KMS-11 (cell line): ENCODE data around the gene RELN.
"Not testable (repeated sequence)": the region's sequence is repeated elsewhere in the genome, so short reads cannot be mapped to it uniquely, and the experiment has no call there.

Experiments
- H2AFZ ChIP-seq: fragments of 200-600 bp; sonication (generic); 2 replicates; pipeline ENCODE4 v1.6.1; 2016; ENCODE audit warnings: antibody characterized with exemption, mixed run types, low read depth
- H3K27ac ChIP-seq: fragments of 200-600 bp; sonication (generic); 2 replicates; pipeline ENCODE4 v1.6.1; 2016; ENCODE audit warnings: mild to moderate bottlenecking, mixed run types
- H3K27me3 ChIP-seq: fragments of 200-600 bp; sonication (generic); 2 replicates; pipeline ENCODE4 v1.6.1; 2017; ENCODE audit warnings: mild to moderate bottlenecking, low read depth, mixed run types, moderate library complexity; ENCODE audit not compliant: insufficient read depth
- H3K36me3 ChIP-seq: fragments of 200-600 bp; sonication (generic); 2 replicates; pipeline ENCODE4 v1.6.1; 2017; ENCODE audit warnings: mild to moderate bottlenecking, mixed run types; ENCODE audit not compliant: insufficient read depth
- H3K4me1 ChIP-seq: fragments of 200-600 bp; sonication (generic); 2 replicates; pipeline ENCODE4 v1.6.1; 2016; ENCODE audit warnings: mild to moderate bottlenecking, low read depth, mixed run types; ENCODE audit not compliant: poor library complexity, severe bottlenecking
- H3K4me2 ChIP-seq: fragments of 200-600 bp; sonication (generic); 2 replicates; pipeline ENCODE4 v1.7.0; 2016; ENCODE audit warnings: mild to moderate bottlenecking, mixed run types
- H3K4me3 ChIP-seq: fragments of 200-600 bp; sonication (generic); IDR thresholded peaks from 2 replicates; pipeline ENCODE4 v1.6.1; 2017; ENCODE audit warnings: low read depth, low read length, mixed read lengths; ENCODE audit not compliant: insufficient read depth
- H3K79me2 ChIP-seq: fragments of 200-600 bp; sonication (generic); 2 replicates; pipeline ENCODE4 v1.6.1; 2016; ENCODE audit warnings: low read depth, mixed run types; ENCODE audit not compliant: insufficient read depth
- H3K9ac ChIP-seq: fragments of 200-600 bp; sonication (generic); 2 replicates; pipeline ENCODE4 v1.6.1; 2016; ENCODE audit warnings: mild to moderate bottlenecking, mixed run types
- H4K20me1 ChIP-seq: fragments of 200-600 bp; sonication (generic); 2 replicates; pipeline ENCODE4 v1.6.1; 2016; ENCODE audit warnings: mild to moderate bottlenecking, mixed run types; ENCODE audit not compliant: insufficient read depth
- TF ChIP-seq, protein P1 (sequence below): fragments of 200-600 bp; sonication (generic); conservative IDR thresholded peaks from 2 replicates; pipeline ENCODE4 v1.6.1; 2017; ENCODE audit warnings: low read depth, mild to moderate bottlenecking, antibody characterized with exemption, low read length, moderate library complexity, mixed read lengths

RELN gene

DNA sequence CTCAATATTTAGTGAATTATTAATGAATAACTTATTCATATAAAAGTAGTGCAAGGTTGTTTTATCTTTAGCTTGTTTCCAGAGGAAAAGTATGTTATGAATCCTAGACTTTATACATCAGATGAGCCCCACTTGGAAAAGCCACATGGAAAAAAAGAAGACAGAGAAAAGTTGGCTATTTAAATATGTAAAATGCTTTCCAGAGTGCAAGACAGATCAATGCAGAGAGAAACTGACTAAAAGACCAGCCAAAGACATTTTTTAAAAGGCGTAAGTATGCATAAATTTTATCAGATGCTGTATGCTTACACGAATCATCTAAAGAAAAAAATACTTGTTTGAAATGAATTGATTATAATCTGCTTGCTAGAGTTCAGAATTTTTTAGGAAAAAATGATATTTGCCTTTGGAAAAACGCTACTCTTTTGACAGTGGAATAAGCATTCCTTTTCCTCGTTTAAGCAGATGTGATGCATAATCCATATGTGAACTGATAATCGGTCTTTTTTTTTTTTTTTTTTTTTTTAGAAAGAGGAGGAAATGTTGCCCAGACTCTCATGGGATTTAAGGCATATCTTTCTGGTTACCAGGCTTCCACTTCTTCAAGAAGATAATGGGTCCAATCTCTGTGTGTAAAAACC is 70.7 kb downstream of the RELN start:
- Histone ChIP-seq H3K36me3 (no peaks in the 10 kb centered on the region), H3K4me3 (no peak overlapping the region), H3K4me2 (no peak overlapping the region), H3K27ac (no peak overlapping the region), H3K27me3 (no peaks in the 10 kb centered on the region), H3K79me2 (no peaks in the 10 kb centered on the region), H3K4me1 (no peaks in the 10 kb centered on the region), H2AFZ (no peak overlapping the region), H3K9ac (no peak overlapping the region), H4K20me1 (no peaks in the 10 kb centered on the region)
- TF ChIP-seq, protein P1, sequence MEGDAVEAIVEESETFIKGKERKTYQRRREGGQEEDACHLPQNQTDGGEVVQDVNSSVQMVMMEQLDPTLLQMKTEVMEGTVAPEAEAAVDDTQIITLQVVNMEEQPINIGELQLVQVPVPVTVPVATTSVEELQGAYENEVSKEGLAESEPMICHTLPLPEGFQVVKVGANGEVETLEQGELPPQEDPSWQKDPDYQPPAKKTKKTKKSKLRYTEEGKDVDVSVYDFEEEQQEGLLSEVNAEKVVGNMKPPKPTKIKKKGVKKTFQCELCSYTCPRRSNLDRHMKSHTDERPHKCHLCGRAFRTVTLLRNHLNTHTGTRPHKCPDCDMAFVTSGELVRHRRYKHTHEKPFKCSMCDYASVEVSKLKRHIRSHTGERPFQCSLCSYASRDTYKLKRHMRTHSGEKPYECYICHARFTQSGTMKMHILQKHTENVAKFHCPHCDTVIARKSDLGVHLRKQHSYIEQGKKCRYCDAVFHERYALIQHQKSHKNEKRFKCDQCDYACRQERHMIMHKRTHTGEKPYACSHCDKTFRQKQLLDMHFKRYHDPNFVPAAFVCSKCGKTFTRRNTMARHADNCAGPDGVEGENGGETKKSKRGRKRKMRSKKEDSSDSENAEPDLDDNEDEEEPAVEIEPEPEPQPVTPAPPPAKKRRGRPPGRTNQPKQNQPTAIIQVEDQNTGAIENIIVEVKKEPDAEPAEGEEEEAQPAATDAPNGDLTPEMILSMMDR: no peak

DNA sequence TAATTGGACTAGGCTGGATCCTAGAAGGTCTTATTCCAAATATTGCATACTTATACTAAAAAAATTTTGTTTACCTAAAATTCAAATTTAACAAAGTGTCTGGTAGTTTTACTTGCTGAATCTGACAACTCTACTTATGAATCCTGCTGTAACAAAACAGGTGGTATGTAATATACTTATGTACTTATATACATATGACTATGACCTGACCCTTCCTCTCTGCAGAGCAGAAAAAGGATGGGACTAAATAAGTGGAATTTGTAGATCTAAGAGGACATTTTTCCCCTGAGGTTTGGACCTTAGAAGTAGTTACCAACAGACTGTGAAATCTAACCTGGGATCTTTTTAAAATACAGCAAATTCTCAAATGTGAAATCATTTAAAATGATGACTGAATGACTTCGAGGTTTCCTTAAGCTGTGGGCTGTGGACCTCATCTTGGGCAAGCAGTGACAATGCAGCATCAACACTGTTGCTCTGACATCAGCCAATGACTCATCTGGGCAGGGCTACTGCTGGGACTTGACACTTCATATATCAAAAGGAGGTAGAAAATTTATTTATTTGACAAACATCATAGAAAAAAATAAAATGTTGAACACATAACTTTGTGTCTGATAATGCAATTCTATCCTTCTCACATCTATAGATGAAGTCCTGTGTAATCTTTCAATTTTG is 73.6 kb downstream of the RELN start:
- TF ChIP-seq, protein P1: no peak
- no peak overlapping the region for H3K4me2 ChIP-seq
- no peak overlapping the region for H3K9ac ChIP-seq
- no peaks in the 10 kb centered on the region for H3K79me2 ChIP-seq
- no peak overlapping the region for H3K4me3 ChIP-seq
- no peaks in the 10 kb centered on the region for H3K36me3 ChIP-seq
- H2AFZ ChIP-seq: no peak overlapping the region
- no peaks in the 10 kb centered on the region for H3K4me1 ChIP-seq
- H4K20me1 ChIP-seq: no peaks in the 10 kb centered on the region
- H3K27ac ChIP-seq: no peak overlapping the region
- H3K27me3 ChIP-seq: no peaks in the 10 kb centered on the region

DNA sequence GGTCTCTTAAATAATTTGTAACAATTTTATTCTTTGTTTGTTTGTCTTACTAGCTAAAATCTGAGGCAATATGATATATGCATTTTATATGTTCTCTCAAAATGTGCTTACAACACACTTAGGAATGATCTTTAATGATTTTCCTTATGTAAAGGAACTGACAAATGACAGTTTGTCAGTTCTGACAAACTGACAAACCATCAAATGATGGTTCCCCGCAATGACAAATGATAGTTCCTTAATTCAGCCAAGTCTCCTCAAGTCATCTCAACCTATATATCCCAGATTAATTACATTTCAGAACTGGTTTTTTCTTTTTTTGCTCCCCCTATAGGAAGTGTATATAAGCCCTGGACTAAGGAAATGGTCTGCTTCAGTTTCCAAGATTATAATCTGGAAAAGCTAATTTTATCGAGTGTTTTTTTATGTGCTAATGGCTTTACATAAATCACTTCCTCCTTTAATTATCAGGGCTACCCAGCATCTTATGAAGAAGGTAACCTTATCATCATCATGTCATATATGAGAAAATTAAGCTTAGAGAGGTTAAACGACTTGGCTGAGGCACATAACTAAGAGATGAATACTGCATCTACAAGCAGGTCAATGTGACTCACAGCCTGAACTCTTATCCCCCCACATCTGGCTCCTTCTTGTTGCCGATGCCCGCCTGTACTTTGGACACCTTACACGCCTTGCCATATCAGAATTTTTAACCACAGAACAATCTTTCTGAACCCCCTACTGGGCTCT is 75.1 kb downstream of the RELN start:
- H3K4me1 ChIP-seq: no peaks in the 10 kb centered on the region
- H2AFZ ChIP-seq: no peak overlapping the region
- H4K20me1 ChIP-seq: no peaks in the 10 kb centered on the region
- no peak overlapping the region for H3K4me3 ChIP-seq
- H3K79me2 ChIP-seq: no peaks in the 10 kb centered on the region
- H3K27ac ChIP-seq: no peak overlapping the region
- no peak overlapping the region for H3K4me2 ChIP-seq
- TF ChIP-seq, protein P1: no peak
- no peaks in the 10 kb centered on the region for H3K27me3 ChIP-seq
- no peaks in the 10 kb centered on the region for H3K36me3 ChIP-seq
- no peak overlapping the region for H3K9ac ChIP-seq

DNA sequence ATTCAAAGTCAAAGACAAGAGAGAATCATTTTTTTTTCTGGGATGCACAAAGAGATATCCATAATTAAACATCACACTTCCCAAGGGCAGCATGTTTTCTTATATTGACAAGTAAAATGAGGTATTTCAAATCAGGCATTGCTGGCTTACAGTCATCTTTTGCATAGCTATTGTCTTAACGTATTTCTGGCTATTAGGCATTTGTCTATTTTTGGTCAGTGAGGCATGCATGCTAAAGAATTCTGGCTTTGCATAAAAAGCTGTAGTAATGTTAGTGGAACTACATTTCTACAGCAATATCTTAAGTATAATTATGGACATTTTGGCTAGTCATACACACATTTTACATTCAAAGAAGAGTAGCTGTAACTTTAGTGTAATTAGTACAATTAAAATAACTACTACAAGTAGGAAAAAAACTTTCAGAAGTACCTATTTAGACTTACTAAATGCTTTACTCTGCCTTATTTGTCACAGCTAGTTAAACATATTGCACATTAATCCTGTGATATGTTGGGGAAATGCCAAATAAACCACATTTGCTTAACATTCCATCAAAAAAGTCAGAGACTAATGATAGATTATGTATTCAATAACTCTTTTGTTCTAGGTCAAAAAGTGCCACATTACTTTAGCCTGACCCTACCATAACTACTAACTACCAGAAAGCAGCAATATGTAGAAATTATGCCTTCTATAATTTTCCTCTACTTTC is 76.4 kb downstream of the RELN start:
- H3K4me2 ChIP-seq: no peak overlapping the region
- no peaks in the 10 kb centered on the region for H3K4me1 ChIP-seq
- no peaks in the 10 kb centered on the region for H4K20me1 ChIP-seq
- H3K27ac ChIP-seq: no peak overlapping the region
- H3K27me3 ChIP-seq: no peaks in the 10 kb centered on the region
- no peak overlapping the region for H2AFZ ChIP-seq
- H3K9ac ChIP-seq: no peak overlapping the region
- no peak overlapping the region for H3K4me3 ChIP-seq
- TF ChIP-seq, protein P1: no peak
- no peaks in the 10 kb centered on the region for H3K36me3 ChIP-seq
- no peaks in the 10 kb centered on the region for H3K79me2 ChIP-seq

DNA sequence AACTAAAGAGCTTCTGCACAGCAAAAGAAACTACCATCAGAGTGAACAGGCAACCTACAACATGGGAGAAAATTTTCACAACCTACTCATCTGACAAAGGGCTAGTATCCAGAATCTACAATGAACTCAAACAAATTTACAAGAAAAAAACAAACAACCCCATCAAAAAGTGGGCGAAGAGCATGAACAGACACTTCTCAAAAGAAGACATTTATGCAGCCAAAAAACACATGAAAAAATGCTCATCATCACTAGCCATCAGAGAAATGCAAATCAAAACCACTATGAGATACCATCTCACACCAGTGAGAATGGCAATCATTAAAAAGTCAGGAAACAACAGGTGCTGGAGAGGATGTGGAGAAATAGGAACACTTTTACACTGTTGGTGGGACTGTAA is 78.4 kb downstream of the RELN start:
- H3K27me3 ChIP-seq, H3K27ac ChIP-seq, H3K9ac ChIP-seq, H4K20me1 ChIP-seq, H3K4me1 ChIP-seq, H2AFZ ChIP-seq, H3K4me3 ChIP-seq, H3K36me3 ChIP-seq, H3K79me2 ChIP-seq, H3K4me2 ChIP-seq: not testable (repeated sequence)
